NCI-H1048 (cell line): Measurements from ENCODE around the gene KDR.

ENCODE experiments used
- DNase-seq: peaks from one replicate; lab custom pipeline; 2025; lab: John Stamatoyannopoulos, UW

KDR gene

GRCh38 chr4:55123791-55124190, 1.6 kb downstream of the KDR start:
- DNase-seq, result no peak

- DNase-seq, result no peak
Observed at GRCh38 chr4:55122235-55122634, 3.2 kb downstream of the KDR start.

- DNase-seq, result no peak
Observed at GRCh38 chr4:55121246-55121645, 4.1 kb downstream of the KDR start.

GRCh38 chr4:55118397-55118796, 7.0 kb downstream of the KDR start:
- no peak for DNase-seq

GRCh38 chr4:55117511-55117910, 7.9 kb downstream of the KDR start:
- DNase-seq, result no peak

- no peak for DNase-seq
Observed at GRCh38 chr4:55116450-55116849, 8.9 kb downstream of the KDR start.

GRCh38 chr4:55111601-55112000, 13.8 kb downstream of the KDR start:
- no peak for DNase-seq

- DNase-seq, result no peak
Observed at GRCh38 chr4:55110131-55110530, 15.3 kb downstream of the KDR start.

- no peak for DNase-seq
Observed at GRCh38 chr4:55107054-55107453, 18.3 kb downstream of the KDR start.

- DNase-seq, result no peak
Observed at GRCh38 chr4:55103224-55103623, 22.2 kb downstream of the KDR start.

- no peak for DNase-seq
Observed at GRCh38 chr4:55099816-55100215, 25.6 kb downstream of the KDR start.

- DNase-seq, result no peak
Observed at GRCh38 chr4:55098456-55099204, 26.8 kb downstream of the KDR start.

- DNase-seq, result no peak
Observed at GRCh38 chr4:55096619-55097018, 28.8 kb downstream of the KDR start.

GRCh38 chr4:55096045-55096444, 29.4 kb downstream of the KDR start:
- no peak for DNase-seq

- DNase-seq, result no peak
Observed at GRCh38 chr4:55092504-55092903, 32.9 kb downstream of the KDR start.

- DNase-seq, result no peak
Observed at GRCh38 chr4:55089916-55090315, 35.5 kb downstream of the KDR start.

GRCh38 chr4:55087913-55088260, 37.5 kb downstream of the KDR start:
- no peak for DNase-seq

- no peak for DNase-seq
Observed at GRCh38 chr4:55087009-55087912, 38.1 kb downstream of the KDR start.

GRCh38 chr4:55086578-55086977, 38.8 kb downstream of the KDR start:
- no peak for DNase-seq

GRCh38 chr4:55083735-55084134, 41.7 kb downstream of the KDR start:
- DNase-seq, result no peak

- DNase-seq, result no peak
Observed at GRCh38 chr4:55082756-55083155, 42.6 kb downstream of the KDR start.

- DNase-seq, result no peak
Observed at GRCh38 chr4:55080174-55080865, 45.1 kb downstream of the KDR start.
